Activated T-helper 1 cell treated with anti-CD3 and anti-CD28 coated beads, Interleukin-12 subunit alpha, Interleukin-12 subunit beta, Interleukin-2, Interleukin-4 antibody, amounts not matched to agents 30 ng/mL and 10 ng/mL and 1 ng/mL, durations not matched to agents 14 hours and 24 hours and 36 hours (primary cell): ENCODE measurements around the gene TGFBR1. TPM values are rescaled to one million over a fixed set of nuclear protein-coding genes. Genes with fewer than 3 reads are reported as not detected.

ENCODE experiments used
- DNase-seq: peaks from one replicate; pipeline ENCODE4 v3.0.0; 2021; ENCODE audit warnings: low spot score
- H3K27ac Mint-ChIP-seq: one replicate; pipeline ENCODE4 v1.8.0; 2021; ENCODE audit warnings: mild to moderate bottlenecking, mixed read lengths
- H3K27me3 Mint-ChIP-seq: one replicate; pipeline ENCODE4 v1.8.0; 2022; ENCODE audit warnings: mild to moderate bottlenecking, moderate library complexity, mixed read lengths; ENCODE audit not compliant: insufficient read depth
- H3K36me3 Mint-ChIP-seq: one replicate; pipeline ENCODE4 v1.8.0; 2021; ENCODE audit warnings: low read depth, mixed read lengths
- H3K4me1 Mint-ChIP-seq: one replicate; pipeline ENCODE4 v1.8.0; 2021; ENCODE audit warnings: low read depth, mixed read lengths
- H3K4me3 Mint-ChIP-seq: one replicate; pipeline ENCODE4 v1.8.0; 2021; ENCODE audit warnings: mild to moderate bottlenecking, moderate library complexity, mixed read lengths
- H3K9me3 Mint-ChIP-seq: one replicate; pipeline ENCODE4 v1.8.0; 2021; ENCODE audit warnings: mixed read lengths
- intact Hi-C: fragments of 100-400 bp; cut with micrococcal nuclease; formaldehyde crosslinking; loops from one replicate; pipeline ENCODE4 v1.15.1; 2024
- total RNA-seq: library from RNA; stranded (reverse); gene quantifications from 2 replicates; pipeline ENCODE4 v1.2.3, GENCODE V29; 2022

Gene TGFBR1
- total RNA-seq, 1 donor from 2014 or later, result 42.6 TPM

DNA sequence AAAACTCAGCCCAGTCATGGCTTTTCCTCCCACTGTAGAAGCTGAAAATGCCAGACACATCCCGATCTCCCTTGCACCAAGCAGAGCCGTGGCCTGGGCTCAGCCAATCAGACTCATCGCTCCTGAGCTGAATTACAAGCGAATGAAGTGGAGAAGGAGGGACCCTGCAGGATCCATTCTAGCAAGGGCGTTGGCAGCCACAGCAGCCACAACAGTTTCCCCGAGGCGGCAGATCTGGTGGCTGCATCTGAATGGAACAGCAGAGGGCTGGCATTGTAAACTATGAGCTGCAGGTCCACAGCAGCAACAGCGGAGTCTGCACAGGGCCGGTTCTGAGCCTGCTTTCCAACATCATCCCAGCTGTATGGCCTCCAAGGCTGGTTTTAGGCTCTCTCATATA is 93.1 kb downstream of the TGFBR1 start:
- no peak for DNase-seq
- H3K4me1 Mint-ChIP-seq, result peaks cover 25% of the 10 kb centered on the region
- H3K27ac Mint-ChIP-seq, result no peak overlapping the region
- H3K36me3 Mint-ChIP-seq, result no peaks in the 10 kb centered on the region
- intact Hi-C loops, result no loop called here
- no peaks in the 10 kb centered on the region for H3K9me3 Mint-ChIP-seq
- H3K27me3 Mint-ChIP-seq, result peaks cover 17% of the 10 kb centered on the region
- no peak overlapping the region for H3K4me3 Mint-ChIP-seq

DNA sequence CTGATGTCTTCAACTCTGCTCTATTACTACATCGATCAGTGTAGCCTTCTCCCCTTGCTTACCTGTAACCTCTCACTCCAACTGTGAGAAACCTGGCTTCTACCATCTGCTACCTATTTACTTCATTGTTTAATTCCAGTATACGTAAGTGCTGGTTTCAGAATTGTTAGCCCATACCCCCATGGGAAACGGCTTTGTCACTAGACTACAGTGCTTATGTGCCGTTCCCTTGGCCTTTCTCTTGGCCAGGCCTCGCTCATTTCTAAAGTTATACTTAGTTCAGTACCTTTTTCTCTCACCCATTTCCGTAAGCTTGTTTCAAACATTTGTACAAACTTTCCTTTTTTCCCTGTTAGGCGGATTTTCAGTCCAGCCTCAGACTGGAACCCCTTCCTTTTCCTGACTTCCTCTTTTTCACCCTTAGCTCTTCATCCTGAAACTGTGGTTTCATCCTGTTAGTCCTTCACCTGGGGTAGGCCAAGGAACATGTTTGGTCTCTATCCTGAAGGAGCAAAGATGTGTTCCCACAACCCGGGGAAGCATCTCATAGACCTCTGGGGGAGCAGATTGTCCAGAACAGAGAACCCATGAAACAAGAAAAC is 95.1 kb downstream of the TGFBR1 start:
- H3K36me3 Mint-ChIP-seq, result no peaks in the 10 kb centered on the region
- no peaks in the 10 kb centered on the region for H3K9me3 Mint-ChIP-seq
- peaks cover 13% of the 10 kb centered on the region for H3K27me3 Mint-ChIP-seq

DNA sequence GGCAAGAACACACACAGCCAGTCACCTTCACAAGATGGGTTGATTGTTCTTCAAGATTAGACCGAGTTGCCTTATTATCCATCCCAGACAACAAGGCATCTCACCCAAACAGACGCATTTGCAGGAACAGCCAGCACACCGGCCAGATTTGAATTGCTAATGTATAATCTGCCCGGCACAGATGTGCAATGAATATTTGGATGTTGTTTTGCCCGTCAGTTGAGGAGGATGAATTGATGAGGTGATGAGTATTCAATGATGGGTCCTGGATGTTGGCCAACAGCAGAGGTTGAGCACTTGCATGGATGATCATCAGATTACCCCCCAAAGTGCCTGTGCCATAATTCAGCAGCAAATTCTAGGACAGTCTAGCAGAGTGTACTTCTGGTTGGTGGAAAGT is 96.7 kb downstream of the TGFBR1 start:
- H3K36me3 Mint-ChIP-seq, result no peaks in the 10 kb centered on the region
- no peaks in the 10 kb centered on the region for H3K9me3 Mint-ChIP-seq
- H3K4me3 Mint-ChIP-seq, result no peak overlapping the region
- no peak overlapping the region for H3K27ac Mint-ChIP-seq
- intact Hi-C loops, result no loop called here
- H3K27me3 Mint-ChIP-seq, result peaks cover 17% of the 10 kb centered on the region
- peaks cover 8% of the 10 kb centered on the region for H3K4me1 Mint-ChIP-seq
- no peak for DNase-seq

More for the DNA sequence above, 95.1 kb downstream of the TGFBR1 start:
- no peak for DNase-seq
- no peak overlapping the region for H3K27ac Mint-ChIP-seq
- intact Hi-C loops, result no loop called here
- H3K4me1 Mint-ChIP-seq, result peaks cover 17% of the 10 kb centered on the region
- no peak overlapping the region for H3K4me3 Mint-ChIP-seq

Other genes starting within 250 kb of the TGFBR1 start
- 0.02 and 0.05 TPM in 2 replicates for gene COL15A1, start 161.2 kb upstream of the TGFBR1 start, total RNA-seq
- 37.6 and 39.7 TPM in 2 replicates for gene ALG2, start 116.8 kb downstream of the TGFBR1 start, total RNA-seq
- gene SEC61B, start 117.2 kb downstream of the TGFBR1 start, total RNA-seq, result 180 and 184 TPM in 2 replicates